NCI-H748 (cell line): ENCODE data around the gene TMEM235.
A peak's percentile ranks its signal among the peaks of the same experiment; 100 is the strongest.
"Not testable (repeated sequence)": the region's sequence is repeated elsewhere in the genome, so short reads cannot be mapped to it uniquely, and the experiment has no call there.

Experiments used
- DNase-seq: peaks from one replicate; lab custom pipeline; 2025; ENCODE audit not compliant: unreplicated experiment; lab: John Stamatoyannopoulos, UW

TMEM235 gene

GRCh38 chr17:78214706-78215061 is 16.7 kb upstream of the TMEM235 start:
- DNase-seq: peak; percentile 22

- DNase-seq: no peak
These were observed 11.9 kb upstream of the TMEM235 start for GRCh38 chr17:78219396-78220150.

- no peak for DNase-seq
These were observed 8.4 kb upstream of the TMEM235 start for GRCh38 chr17:78223061-78223460.

- no peak for DNase-seq
These were observed 7.7 kb upstream of the TMEM235 start for GRCh38 chr17:78223765-78224164.

GRCh38 chr17:78224231-78225087 is 7.0 kb upstream of the TMEM235 start:
- no peak for DNase-seq

GRCh38 chr17:78225088-78225865 is 6.2 kb upstream of the TMEM235 start:
- no peak for DNase-seq

- no peak for DNase-seq
These were observed 5.2 kb upstream of the TMEM235 start for GRCh38 chr17:78226055-78226758.

GRCh38 chr17:78226759-78227454 is 4.5 kb upstream of the TMEM235 start:
- DNase-seq: peak; percentile 14

- no peak for DNase-seq
These were observed 3.9 kb upstream of the TMEM235 start for GRCh38 chr17:78227455-78227916.

GRCh38 chr17:78228176-78228575 is 3.3 kb upstream of the TMEM235 start:
- DNase-seq: no peak

GRCh38 chr17:78230252-78230962 is 1.0 kb upstream of the TMEM235 start:
- no peak for DNase-seq

- DNase-seq: peak; percentile 10
These were observed 794 bp downstream of the TMEM235 start for GRCh38 chr17:78231991-78232858.

GRCh38 chr17:78232859-78233173 is 1.4 kb downstream of the TMEM235 start:
- DNase-seq: no peak

- DNase-seq: no peak
These were observed 2.2 kb downstream of the TMEM235 start for GRCh38 chr17:78233678-78234077.

- no peak for DNase-seq
These were observed 2.9 kb downstream of the TMEM235 start for GRCh38 chr17:78234261-78234865.

GRCh38 chr17:78235022-78235421 is 3.6 kb downstream of the TMEM235 start:
- DNase-seq: not testable (repeated sequence)

GRCh38 chr17:78235885-78236284 is 4.5 kb downstream of the TMEM235 start:
- DNase-seq: no peak

- no peak for DNase-seq
These were observed 5.1 kb downstream of the TMEM235 start for GRCh38 chr17:78236362-78237127.
